Right forelimb (tissue), 1 donor: ENCODE measurements around the gene NCMAP.

Experiments used
- DNase-seq: peaks from one replicate; pipeline ENCODE4 v3.0.0-alpha.2; 2018

NCMAP gene

GRCh38 chr1:24575905-24576587 is 20.2 kb downstream of the NCMAP start:
- no peak for DNase-seq

DNA sequence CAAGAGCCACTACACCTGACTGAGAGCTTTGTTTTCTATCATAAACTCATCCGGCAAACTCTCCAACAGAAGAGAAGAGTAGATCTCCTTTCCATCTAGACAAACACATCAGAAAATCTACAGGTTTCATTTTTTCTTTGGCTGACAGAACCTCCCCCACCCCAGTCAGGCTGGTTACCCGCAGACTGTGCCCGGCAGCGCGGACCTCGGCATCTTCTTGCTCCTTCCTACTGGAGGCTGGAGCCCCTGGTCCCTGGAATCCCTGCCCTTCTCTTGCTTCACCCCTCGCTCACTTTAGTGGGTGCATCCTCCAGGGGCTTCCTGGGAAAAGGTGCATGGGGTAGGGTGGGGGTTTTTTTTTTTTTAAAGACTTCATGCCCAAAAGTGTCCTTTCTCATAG is 23.0 kb downstream of the NCMAP start:
- DNase-seq = no peak

GRCh38 chr1:24580756-24581155 is 24.9 kb downstream of the NCMAP start:
- DNase-seq = no peak

DNA sequence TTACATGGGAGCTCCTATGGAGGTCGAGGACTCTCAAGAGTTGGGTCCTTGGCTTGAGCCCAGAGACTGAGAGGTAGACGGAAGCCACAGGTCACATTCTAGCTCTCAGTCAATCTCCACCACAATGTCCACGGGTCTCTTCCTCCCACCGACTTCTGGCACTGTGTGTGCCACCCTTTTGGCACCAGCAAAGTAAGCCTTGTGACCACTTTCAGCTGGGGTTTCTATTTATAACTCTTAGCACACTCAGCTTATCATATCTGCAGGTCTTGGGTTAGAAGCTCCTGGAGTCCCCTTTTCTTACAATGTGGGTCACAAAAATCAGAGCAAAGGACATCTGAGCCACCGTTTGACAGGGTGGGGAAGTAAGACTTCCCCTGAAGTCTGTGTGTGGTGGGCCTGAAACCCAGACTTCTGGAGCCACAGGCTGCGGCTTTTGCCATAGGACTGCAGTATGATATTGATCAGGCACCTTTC is 28.3 kb downstream of the NCMAP start:
- no peak for DNase-seq

DNA sequence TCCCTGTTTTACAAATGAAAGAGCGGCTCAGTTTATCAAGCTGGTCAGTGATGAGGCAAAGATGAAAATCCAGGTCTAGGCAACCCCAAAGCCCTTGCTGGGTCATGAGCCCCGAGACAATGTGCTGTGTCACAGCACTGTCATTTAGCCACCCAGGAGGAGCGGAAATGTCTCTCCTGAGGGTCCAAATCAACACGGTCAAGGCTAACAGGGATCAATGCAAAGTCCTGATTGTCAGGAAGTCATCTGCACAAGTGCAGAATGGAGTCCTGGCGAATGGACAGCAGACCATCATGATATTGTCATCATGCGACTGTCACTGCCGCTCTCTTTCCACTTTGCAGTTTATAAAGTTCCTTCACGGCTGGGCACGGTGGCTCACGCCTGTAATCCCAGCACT is 30.2 kb downstream of the NCMAP start:
- DNase-seq = no peak

GRCh38 chr1:24586970-24587820 is 31.3 kb downstream of the NCMAP start:
- no peak for DNase-seq

DNA sequence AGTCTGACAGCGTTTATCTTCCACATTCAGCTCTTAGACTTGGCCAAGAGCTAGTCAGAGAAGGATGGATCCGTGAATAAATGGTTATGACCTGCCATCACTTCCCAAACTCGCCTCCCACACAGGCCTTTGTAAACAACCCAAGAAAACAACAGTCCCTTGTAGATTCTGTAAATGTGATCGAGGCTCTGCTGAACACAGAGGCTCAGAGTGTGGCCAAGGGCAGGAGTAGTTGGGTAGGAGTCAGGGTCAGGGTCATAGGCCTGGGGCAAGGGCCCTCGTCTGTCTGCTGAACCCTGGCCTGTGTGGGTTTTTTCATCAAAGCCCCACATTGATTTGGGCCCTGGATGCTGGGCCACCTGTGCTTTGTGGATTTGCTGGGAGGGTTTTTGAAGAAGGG is 32.7 kb downstream of the NCMAP start:
- DNase-seq = no peak

DNA sequence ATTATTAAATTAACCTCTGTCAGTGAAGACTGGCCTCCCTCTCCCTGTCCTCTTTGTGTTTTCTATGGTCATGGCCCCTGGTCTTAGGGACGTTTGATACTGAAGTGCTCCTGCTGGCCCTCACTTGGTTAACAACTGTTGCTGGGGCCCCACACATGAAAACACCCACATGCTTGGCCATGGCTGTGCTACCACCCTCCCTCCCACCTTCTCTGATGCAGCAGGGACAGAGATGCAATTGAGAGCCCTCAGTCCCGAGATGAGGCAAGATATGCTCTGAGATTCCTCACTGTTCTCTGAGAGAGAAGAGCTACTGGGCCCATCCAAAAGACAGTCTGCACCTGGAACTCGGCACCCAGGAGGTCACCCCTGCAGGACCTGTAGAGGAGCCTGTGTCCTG is 33.3 kb downstream of the NCMAP start:
- DNase-seq = no peak

GRCh38 chr1:24591781-24592180 is 35.9 kb downstream of the NCMAP start:
- DNase-seq = no peak

DNA sequence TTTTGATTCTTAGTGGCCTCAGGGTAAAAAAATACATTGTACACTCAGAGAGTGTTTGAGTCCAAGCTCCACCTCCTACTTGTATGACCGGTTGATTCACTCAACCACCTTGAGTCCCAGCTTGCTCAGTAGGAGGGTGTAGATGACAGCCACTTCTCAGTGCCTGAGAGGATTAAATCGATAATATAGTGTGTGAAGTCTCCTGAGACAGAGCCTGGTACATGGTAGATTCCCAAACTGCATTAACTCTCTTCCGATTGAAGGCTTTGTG is 38.4 kb downstream of the NCMAP start:
- no peak for DNase-seq

GRCh38 chr1:24596401-24596880 is 40.6 kb downstream of the NCMAP start:
- no peak for DNase-seq

DNA sequence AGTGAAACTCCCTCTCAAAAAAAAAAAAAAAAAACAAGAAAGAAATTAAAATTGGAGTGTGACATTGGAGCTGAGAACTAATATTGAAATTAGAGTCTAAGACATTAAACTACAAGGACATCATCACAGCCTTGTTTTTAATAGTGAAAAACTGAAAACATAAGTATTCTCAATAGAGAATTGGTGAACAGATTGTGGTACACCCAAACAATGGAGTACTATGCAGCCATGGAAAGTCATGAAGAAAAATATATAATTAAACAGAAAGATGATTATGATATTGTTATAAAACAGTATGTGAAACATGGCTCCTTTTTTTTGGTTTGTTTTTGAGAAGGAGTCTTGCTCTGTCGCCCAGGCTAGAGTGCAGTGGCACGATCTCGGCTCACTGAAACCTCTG is 43.4 kb downstream of the NCMAP start:
- DNase-seq = no peak

DNA sequence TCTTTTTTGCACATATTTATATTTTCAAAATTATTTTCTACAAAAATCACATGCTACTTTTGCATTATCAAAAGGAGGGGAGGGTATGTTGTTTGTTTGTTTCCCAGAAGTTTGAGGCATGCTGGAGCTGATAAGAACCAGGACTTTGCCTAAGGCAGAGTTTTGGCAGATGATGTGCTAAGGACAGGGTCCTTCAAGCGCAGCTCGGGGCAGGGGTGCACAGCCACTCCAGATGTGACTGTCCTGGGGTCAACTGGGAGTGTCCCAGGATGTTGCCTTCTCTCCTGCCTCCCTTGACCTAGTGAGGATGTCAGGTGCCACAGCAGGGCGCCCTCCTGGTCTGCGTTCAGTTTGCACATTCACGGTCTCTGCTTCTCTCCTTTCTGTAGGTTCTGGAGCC is 44.7 kb downstream of the NCMAP start:
- DNase-seq = no peak

- DNase-seq = no peak
Observed at GRCh38 chr1:24605534-24606295, 49.8 kb downstream of the NCMAP start.

DNA sequence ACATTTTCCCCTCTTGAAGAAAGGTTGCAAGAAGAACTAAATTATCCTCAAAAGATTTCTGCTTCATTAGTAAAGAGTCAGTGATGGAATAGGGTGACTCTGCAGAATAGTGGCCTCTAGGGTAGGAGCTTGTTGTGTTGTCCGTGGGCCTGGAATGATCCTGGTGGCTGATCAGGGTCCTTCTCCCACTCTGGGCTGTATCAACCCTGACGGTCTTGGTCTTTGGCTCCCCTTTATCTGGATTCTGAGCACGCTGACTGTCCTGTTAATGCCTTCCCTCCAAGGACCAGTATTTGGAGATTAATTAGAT is 50.4 kb downstream of the NCMAP start:
- DNase-seq = no peak

DNA sequence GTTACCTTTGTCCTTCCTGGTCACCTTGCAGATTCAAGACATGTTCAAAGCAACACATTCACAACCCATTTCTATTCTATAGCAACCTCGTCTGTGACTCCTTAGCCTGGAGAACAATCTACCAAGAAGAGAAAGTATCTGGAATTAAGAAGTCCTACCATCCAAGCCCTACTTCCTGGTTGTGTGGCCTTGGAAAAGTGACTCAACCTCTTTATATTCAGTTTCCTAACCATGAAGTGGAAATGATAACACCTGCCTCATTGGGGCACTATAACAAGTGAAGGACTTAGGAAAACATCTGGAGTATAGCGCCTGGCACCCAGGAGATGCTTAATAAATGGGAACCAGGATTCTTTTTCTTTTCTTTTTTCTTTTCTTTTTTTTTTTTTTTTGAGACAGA is 50.7 kb downstream of the NCMAP start:
- no peak for DNase-seq

DNA sequence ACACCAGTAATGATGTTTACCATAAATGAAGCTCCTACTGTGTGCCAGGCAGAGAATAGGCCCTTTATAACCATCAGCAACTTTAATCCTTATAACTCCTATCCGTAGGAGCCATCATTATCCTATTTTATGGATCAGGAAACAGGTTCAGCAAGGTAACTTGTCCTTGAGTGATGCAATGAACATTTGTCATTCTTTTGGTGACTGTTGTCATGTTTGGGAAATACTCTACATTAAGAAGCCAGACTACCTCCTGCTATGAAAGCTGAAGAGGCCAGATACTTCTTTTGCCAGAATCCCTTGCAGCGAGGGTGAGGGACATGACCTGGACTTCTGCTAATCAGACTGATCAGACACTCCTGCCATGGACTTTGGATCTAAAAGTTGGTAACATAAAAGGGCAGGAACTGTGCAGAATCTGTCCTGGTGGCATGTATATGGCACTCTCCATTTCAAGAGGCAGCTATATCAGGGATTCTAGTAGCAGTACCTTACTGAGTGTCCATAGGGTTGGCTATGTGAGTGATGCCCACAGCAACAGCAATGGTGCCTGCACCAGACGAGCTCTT is 54.1 kb downstream of the NCMAP start:
- no peak for DNase-seq

- DNase-seq = no peak
Observed at GRCh38 chr1:24619376-24619775, 63.5 kb downstream of the NCMAP start.

DNA sequence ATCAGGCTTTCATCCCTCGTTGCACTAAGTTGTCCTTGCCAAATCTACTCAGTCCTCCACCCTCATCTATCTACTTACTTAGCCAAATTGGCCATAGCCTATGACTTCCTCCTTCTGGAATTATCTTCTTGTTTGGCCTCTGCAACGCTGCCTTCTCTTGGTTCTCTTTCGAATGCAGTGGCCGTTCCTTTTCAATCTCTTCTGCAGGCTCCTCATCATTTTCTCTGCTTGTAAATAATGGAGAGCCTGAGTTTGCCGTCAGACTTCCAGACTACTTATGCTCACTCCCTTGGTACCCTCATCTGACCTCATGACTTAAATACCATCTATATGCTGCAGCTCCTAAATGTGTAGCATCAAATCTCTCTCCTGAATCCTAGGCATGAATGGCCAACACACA is 64.8 kb downstream of the NCMAP start:
- no peak for DNase-seq

DNA sequence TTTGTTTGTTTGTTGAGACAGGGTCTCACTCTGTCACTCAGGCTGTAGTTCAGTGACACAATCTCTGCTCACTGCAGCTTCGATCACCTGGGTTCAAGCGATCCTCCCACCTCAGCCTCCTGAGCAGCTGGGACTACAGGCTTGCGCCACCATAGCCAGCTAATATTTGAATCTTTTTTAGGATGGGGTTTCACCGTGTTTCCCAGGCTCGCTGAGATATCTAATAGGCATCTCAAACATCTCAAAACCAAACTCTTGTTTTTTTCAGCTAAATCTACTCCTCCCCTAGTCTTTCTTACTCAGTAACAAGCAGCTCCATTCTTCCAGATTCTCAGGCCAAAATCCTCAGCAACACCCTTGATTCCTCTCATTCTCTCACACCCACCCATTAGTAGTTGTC is 65.2 kb downstream of the NCMAP start:
- DNase-seq = no peak

GRCh38 chr1:24622218-24622617 is 66.3 kb downstream of the NCMAP start:
- DNase-seq = no peak

DNA sequence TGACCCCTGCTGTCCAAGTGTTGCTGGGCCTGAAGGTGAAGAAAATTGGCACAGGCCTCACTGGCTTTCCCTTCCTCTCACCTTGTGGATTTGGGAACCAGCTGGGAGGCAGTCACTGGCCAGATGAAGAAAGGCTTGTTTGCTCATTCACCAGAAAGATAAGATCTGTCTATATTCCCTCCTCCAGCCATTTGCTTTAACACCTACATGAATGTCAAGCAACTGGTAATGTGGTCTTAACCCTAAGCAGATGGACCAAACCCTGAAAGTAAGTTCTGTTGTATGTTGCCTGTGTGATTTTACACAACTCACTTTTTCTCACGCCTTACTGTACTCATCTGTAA is 76.9 kb downstream of the NCMAP start:
- DNase-seq = no peak

GRCh38 chr1:24635195-24635843 is 79.4 kb downstream of the NCMAP start:
- no peak for DNase-seq
